AG04449 (cell line): ENCODE measurements around the gene GTF2F2.

ENCODE experiments used
- CTCF ChIA-PET: fragments of 350-600 bp; formaldehyde crosslinking; extraction: SDS; loops from one replicate; lab custom pipeline; 2021; ENCODE audit warnings: antibody characterized with exemption; lab: Yijun Ruan, JAX
- POLR2A ChIA-PET: fragments of 400-600, 350-600 bp; formaldehyde crosslinking; extraction: SDS; loops from one replicate; lab custom pipeline; 2020; ENCODE audit warnings: antibody characterized with exemption, inconsistent platforms; lab: Yijun Ruan, JAX
- DNase-seq: peaks from one replicate; pipeline ENCODE4 v3.0.0-alpha.2; 2010; ENCODE audit warnings: low read depth, low spot score
- H3K4me3 ChIP-seq: 2 replicates; pipeline ENCODE4 v1.5.1; 2011; ENCODE audit warnings: low read depth, mild to moderate bottlenecking, control low read depth, low read length
- CTCF ChIP-seq: IDR thresholded peaks from one replicate; pipeline ENCODE4 v1.5.1; 2011; ENCODE audit warnings: mild to moderate bottlenecking, moderate library complexity, low read length, control low read depth, inconsistent platforms; ENCODE audit not compliant: insufficient read depth; ENCODE audit errors: missing control alignments

The GTF2F2 gene

GRCh38 chr13:45216193-45216592, 95.9 kb downstream of the GTF2F2 start:
- H3K4me3 ChIP-seq, result no peak overlapping the region
- TF ChIP-seq CTCF, result no peak
- ChIA-PET CTCF (interaction anchor here (0.6 to 1.3 kb wide), 3 partner anchors 8 to 81 kb away, joined by 3 read pairs; no protein-coding TSS in a partner anchor), POLR2A (interaction anchor here (0.6 kb wide), 1 partner anchor 9 kb away, joined by 3 read pairs; no protein-coding TSS in a partner anchor)
- no peak for DNase-seq

GRCh38 chr13:45218689-45219088, 98.4 kb downstream of the GTF2F2 start:
- TF ChIP-seq CTCF, result no peak
- no peak overlapping the region for H3K4me3 ChIP-seq
- CTCF ChIA-PET, result interaction anchor here (0.9 to 1.5 kb wide), 3 partner anchors 12 to 172 kb away, joined by 3 to 5 read pairs (median 3); no protein-coding TSS in a partner anchor
- POLR2A ChIA-PET, result interaction anchor here (0.6 kb wide), 1 partner anchor 113 kb away, joined by 3 read pairs; no protein-coding TSS in a partner anchor
- DNase-seq, result no peak

GRCh38 chr13:45219123-45219891, 99.0 kb downstream of the GTF2F2 start:
- ChIA-PET POLR2A (interaction anchor here (0.6 kb wide), 1 partner anchor 113 kb away, joined by 3 read pairs; no protein-coding TSS in a partner anchor), CTCF (interaction anchor here (0.9 to 1.5 kb wide), 3 partner anchors 12 to 173 kb away, joined by 3 to 5 read pairs (median 3); no protein-coding TSS in a partner anchor)
- no peak for TF ChIP-seq CTCF
- no peak overlapping the region for H3K4me3 ChIP-seq
- DNase-seq, result no peak

- CTCF ChIA-PET, result interaction anchor here (1.5 kb wide), 1 partner anchor 13 kb away, joined by 3 read pairs; no protein-coding TSS in a partner anchor
- no peak overlapping the region for H3K4me3 ChIP-seq
These were observed 99.6 kb downstream of the GTF2F2 start for GRCh38 chr13:45219938-45220375.

GRCh38 chr13:45220403-45220802, 100.1 kb downstream of the GTF2F2 start:
- ChIA-PET CTCF (no interaction called here), POLR2A (no interaction called here)
- no peak for DNase-seq
- no peak overlapping the region for H3K4me3 ChIP-seq
- TF ChIP-seq CTCF, result no peak

More at GRCh38 chr13:45219938-45220375, 99.6 kb downstream of the GTF2F2 start:
- POLR2A ChIA-PET, result no interaction called here
- no peak for TF ChIP-seq CTCF
- DNase-seq, result no peak

GRCh38 chr13:45222516-45222915, 102.2 kb downstream of the GTF2F2 start:
- TF ChIP-seq CTCF, result no peak
- CTCF ChIA-PET, result interaction anchor here (1.3 kb wide), 1 partner anchor 10 kb away, joined by 4 read pairs; no protein-coding TSS in a partner anchor
- H3K4me3 ChIP-seq, result no peak overlapping the region
- POLR2A ChIA-PET, result no interaction called here
- no peak for DNase-seq
